HG03378 (cell line): ENCODE data around the gene MCF2L.

ENCODE experiments used
- ATAC-seq: cut with Tn5 transposase; IDR thresholded peaks from one replicate; pipeline ENCODE4 v1.9.1; 2021; ENCODE audit warnings: mild to moderate bottlenecking, moderate library complexity; ENCODE audit not compliant: unreplicated experiment

Gene MCF2L

DNA sequence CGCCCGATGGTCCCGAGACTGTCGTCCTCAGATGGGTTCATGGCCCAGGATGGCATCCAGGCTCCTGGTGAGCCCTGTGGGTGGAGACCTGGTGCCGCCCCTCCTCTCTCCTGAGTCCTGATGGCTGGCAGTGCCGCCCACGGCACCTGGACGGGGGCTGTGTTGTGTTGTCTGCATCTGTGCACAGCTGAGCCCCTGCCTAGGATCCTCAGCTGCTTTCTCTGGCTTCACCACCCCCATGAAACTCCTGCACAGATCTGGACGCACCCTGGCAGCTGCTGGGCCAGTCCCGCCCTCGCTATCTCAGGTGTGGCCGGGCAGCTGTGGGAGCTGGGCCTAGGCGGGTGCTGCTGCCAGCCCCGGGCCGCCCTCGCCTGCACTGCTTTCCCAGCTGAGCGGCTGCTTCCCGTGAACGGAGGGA lies 27.7 kb downstream of the MCF2L start:
- ATAC-seq, result no peak

DNA sequence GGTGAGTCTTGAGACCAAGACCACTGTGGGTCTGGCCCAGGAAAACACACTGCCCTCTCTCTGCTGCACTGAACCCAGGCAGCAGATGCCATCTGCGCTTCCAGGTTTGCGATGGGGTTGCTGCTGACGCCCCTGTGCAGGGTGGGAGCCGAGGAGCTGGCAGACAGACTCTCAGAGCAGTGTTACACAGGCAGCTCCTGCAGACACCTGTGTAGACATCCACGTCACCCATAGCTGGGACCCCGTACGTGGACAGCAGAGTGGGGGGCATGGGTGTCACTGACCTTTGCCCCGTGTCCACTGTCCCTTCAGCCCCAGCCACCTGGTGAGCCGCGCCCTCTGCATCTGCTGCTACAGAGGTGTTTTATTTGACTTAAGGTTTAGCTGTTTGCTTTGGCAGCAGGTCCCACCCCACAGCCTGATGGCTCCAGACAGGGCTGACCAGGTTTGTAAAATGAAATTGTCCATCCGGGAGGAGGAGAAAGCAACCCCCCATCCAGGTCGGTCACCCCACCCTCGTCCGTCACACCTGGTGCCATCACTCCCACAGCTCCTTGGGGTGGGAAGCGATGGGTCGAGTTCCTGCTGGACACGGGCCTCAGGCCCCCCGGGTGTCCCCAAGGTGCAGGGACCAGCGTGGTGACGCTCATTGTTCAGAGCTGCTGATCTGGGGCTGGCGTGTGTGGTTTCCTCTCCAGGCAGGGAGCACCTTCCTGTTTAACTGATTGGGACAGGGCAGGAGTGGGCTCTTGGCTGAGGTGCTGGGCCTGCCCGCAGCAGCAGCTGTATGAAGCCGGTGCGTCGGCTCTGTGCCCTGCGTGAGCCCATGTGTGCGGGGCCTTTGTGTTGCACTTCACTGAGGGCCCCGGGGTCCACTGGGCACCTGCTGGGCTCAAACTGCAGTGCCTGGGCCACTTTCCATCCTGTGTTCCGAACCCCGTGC lies 28.4 kb downstream of the MCF2L start:
- no peak for ATAC-seq

DNA sequence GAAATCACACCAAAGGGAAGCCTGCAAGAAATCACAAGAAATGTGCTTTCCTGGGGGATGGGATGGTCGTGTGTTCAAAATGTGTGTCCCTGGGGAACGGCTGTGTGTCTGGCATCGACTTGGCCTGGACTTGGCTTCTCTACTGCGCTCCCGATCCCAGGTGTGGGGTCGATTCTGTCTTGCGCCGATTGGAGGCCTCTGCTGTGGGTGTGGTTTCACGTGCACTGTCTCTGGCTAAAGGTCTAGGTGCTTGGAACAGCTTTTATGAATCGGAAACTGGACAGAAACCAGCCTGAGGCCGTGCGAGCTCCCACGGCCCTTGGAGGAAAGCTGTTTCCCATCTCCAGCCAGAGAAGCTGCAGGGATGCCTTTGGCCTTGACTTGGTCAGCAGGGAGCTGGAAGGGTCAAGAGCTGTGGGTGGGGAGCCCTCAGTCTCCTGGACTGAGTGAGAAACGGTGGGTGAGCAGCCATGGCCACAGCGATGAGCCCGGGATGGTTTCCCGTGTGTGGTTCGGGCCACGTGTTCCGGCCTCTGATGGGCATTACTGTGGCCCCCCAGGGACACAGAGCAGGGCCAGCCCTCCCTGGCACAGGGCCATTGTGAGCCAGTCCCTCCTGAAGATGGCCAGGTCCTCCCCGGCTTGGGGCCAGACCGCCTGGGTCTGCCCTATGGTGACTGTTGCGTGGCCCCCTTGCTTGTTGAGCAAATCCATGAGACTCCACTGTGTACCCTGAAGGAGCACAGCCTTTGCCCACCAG lies 29.7 kb downstream of the MCF2L start:
- no peak for ATAC-seq

DNA sequence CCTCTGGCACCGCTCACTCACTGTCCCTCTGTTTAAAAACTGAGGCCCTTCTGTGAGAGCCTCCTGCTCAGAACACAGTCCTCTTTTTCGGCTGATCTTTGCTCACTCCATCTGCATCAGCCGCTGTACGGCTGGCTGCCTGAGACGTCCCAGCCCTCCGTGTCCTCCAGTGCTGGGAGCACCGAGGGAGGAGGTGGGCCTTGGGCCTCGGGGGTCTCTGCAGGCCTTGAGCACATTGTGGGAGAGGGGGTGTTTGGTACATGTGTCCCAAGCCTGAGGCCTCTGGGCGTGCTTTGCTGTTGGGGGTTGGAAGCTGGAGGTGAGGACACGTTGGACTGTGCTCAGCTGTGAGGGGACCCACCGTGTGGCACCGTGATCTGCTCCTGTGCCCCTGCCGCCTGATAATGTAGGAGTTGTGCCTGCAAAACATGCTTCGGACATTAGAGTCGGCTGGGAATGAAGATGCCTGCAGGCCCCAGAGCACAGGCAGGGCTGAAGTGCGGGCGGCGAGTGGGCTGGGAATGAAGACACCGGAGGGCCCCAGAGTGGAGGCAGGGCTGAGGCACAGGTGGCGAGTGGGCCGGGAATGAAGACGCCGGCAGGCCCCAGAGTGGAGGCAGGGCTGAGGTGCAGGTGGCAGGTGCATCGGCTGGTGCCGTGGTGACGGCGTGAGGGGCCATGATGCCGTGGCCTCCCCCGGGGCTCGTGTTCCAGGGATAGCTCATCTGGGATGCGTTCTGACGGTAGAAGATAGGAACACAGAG lies 30.6 kb downstream of the MCF2L start:
- no peak for ATAC-seq

DNA sequence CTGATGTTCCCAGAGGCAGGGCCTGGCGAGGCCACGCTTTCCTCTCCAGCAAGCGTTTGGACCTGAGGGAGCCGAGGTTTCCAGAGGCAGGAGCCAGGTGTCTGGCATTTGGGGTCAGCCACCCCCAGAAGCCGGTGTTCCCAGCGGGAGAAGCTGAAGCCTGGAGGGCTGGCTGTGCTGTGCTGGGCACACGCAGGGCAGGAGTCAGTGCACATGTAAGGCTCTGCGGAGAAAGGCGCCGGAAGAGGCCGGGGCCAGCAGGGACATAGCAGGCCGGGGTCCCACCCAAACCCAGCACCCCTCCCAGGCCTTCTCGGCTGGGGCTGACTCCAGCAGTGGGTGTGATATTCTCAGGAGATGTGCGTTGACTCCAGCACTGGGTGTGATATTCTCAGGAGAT lies 31.6 kb downstream of the MCF2L start:
- ATAC-seq, result no peak

DNA sequence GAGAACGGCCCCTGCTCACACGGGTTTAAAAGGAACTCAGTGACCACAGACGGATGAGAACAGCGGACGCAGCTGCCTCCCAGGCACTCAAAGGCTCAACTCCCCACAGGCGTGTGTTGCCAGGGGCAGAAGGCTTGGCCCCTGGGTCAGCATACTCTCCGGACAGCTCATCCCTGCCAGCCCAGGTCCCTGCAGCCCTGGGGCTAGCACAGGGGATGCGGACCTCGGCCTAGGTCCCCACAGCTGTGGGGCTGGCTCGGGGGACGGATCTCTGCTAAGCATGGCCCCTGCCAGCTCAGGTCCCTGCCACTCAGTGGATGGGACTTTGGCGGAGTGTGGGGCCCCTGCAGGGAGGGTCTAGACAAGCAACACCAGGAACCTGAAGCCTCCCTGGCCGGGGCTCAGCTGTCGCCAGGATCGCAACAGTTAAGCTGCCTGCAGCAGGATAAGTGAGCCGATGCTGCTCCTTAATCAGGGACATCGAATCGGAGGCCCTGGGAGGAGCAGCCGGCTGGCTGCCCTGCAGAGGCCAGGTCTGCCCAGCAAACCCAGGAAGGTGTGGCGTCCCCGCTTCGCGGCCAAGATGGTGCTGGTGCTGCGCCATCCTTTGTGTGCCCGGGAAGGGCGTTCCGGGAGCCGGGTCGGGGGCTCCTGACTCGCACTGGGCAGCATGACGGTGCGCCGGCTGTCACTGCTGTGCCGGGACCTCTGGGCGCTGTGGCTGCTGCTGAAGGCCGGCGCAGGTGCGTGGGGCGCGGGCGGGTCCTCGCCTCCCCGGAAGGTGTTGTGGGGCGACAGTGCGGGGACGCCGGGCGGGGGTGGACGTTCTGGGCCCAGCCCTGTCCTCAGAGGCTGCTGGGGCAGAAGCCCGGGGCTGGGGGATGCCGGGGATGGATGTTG lies 32.5 kb downstream of the MCF2L start:
- ATAC-seq, result no peak

DNA sequence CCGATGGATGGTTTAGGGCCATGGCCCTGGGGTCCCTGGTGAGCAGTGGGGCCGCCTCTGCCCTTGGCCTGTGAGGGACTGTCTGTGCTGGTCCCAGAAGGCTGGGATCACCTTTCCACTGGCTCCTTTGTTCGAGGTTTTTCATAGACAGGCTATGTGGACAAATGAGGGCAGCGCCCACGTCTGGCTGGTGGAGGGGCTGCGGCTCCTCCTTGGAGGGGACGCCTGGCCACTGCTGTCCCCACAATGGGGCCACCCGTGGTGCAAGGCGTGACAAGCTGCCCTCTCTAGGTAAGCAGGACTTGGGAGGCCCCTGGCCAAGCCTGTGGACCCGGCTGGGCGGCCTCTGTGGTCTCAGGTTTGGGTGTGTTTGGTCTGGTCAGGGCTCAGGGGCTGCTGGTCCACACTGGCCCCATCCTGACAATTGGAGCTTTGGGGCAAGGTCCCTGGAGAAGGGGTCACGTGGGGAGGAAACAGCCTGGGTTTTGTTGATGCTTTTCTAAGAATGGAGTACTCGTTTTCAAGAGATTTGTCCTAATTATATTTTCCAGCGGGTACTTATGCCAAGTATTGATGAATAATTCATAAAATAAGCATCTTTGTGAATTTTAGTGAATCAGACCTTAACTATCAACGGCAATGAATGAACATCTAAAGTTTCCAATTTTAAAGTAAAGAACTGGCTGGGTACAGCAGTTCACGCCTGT lies 33.3 kb downstream of the MCF2L start:
- no peak for ATAC-seq

DNA sequence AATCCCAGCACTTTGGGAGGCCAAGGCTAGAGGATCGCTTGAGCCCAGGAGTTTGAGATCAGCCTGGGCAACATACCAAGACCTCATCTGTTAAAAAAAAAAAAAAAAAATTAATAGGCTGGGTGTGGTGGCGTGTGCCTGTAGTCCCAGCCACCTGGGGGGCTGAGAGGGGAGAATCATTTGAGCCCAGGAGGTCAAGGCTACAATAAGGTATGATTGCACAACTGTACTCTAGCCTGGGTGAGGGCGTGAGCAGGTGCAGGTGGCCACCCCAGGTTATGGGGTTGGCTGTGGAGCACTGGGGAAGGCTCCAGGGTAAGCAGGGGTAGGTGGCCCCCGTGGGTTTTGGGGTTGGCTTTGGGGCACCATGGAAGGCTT lies 33.9 kb downstream of the MCF2L start:
- ATAC-seq, result no peak

DNA sequence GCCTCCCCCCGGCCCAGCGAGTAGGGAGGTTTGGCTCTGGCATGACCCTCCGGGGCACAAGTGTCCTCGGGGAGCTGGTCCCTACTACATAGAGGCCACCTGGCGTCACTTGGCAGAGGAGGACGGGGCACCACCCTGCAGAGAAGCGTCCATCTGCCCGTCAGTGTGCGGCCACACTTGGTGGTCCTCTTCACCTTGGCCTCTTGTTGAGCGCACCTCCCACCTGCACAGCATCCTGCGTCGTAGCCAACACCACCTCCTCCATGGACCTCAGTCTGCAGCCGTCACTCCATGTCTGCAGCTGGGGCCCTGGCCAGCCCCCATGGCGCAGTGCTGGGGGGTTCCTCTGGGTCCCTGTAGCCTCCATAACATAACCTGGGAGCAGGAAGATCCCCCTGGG lies 35.1 kb downstream of the MCF2L start:
- no peak for ATAC-seq

DNA sequence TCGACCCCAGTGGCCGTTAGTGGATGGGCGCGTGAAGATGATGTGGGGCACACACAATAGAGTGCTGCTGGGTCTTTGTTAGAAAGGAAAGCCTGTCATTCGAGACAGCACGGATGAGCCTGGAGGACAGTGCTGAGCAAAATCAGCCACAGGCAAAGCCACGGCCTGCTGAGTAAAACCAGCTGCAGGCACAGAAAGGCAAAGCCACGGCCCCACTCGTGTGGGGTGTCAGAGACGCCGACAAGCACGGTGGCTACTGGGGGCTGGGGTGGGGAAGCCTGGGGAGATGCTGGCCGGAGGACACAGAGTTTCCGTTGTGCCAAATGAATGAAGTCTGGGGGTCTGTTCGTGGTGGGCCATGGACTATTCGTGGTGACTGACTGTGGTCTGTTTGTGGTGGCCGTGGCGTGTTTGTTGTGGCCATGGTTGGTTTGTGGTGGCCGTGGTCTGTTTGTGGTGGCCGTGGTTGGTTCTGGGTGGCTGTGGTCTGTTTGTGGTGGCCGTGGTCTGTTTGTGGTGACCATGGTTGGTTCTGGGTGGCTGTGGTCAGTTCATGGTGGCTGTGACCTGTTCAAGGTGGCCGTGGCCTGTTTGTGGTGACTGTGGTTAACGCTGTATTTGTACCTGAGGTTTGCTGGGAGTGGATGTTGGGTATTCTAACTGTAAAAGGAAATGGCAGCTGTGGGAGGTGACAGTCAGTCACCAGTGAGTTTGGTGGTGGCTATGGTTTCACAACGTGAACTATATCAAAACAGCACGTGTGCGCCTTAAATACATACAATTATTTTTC lies 36.3 kb downstream of the MCF2L start:
- ATAC-seq, result no peak

DNA sequence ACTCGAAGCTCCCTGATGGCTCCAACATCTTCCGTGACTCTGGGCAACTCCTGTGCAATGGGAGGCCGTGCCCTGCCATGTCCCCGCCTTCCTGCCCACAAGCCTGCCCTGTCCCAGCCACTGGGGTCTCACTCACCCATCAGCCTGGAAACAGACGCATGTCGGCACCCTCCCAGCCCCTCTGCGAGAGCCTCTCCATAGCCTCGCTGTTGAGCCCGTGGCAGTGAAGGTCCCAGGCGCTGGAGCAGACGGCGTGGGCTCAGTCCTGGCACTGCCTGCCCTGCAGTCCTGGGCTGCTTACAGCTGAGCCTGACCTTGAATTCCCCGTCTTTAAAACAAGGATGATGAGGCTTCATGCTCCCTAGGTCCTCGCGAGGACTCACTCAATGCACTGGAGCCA lies 37.0 kb downstream of the MCF2L start:
- no peak for ATAC-seq

DNA sequence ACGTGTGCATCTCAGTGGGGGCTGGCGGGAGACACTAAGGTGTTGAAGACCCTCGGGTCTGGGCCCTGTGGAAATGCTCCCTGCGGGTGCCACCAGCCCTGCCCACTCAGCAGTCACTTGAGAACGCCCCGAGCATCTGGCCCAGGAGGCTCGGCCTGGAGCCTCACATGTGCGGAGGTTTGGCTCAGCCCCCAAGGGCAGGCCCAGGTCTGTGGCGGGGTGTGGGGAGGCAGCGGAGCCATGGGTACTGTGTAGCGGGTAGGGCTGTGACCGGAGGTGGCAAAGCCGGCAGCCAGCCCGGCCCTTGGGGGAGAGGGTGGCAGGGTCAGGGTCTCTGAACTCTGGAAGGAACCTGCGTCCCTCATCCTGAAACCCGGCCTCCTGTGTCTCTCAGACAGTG lies 37.6 kb downstream of the MCF2L start:
- ATAC-seq, result no peak

DNA sequence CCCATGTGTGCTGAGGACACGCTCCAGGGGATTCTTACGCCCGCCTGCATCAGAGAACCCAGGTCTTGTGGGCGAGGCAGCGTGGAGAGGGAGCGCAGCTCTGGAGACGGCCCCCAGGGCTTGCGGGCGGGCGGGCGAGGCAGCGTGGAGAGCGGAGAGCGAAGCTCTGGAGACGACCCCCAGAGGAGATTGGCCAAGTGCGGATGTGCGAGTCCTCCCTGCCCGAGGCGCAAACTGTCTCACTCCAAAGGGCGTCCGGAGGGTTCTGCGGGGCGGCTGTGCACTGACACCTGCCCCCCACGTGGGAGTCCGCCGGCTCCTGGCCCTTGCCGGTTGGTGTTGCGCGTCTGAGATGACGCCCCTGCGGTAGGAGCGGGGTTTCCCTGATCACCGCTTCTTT lies 39.8 kb downstream of the MCF2L start:
- ATAC-seq, result no peak

DNA sequence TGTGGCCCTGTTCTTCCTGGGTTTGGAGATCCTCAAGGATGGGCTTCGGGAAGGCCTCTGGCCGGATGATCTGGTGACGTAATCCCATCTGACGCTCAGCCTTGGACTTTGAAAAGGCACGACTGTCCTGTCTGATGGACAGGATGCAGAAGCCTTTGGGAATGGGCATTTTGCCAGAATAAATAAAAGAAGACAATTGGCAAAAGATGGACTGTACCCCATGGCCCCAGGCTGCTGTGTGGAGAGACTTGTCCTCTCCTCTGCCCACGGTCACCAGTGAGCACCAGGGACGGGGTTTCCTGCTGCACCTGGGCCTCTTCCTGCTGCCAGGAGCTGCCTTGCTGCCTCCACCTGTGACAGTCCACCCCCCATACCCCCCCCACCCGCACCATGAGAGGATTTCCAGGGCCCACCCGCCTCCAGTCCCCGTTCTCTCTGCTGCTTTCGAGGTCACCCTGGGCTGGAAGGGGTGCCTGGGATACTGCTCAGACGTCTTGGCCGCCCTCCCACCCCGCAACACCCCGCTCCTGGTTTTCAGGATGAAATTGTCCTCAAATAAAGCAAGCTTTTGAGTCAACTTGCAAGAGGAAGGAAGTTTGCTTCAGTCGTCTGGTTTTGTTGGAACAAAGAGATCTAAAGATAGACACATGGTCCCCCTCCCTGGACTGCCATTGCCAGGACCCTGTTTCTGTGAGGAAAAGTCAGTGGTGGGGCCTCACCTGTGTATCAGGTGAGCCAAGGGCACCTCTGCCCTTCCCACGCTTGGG lies 40.9 kb downstream of the MCF2L start:
- ATAC-seq, result no peak

DNA sequence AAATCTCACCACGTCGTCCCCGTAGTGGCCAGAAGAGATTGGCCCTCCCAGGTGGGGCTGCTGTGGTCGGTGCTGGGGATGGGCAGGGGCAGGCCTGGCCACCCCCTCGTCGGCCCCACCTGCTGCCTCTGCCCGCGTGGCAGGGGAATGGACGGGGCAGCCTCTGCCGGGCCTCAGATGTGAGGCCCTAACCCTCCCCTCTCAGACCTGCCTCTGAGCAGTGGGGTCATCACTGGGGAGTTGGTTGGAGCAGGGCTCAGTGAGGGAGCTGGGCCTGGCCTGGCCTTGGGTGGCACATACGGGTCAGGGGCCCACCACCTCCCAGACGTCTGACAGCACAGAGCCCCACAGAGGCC lies 41.5 kb downstream of the MCF2L start:
- ATAC-seq, result no peak

DNA sequence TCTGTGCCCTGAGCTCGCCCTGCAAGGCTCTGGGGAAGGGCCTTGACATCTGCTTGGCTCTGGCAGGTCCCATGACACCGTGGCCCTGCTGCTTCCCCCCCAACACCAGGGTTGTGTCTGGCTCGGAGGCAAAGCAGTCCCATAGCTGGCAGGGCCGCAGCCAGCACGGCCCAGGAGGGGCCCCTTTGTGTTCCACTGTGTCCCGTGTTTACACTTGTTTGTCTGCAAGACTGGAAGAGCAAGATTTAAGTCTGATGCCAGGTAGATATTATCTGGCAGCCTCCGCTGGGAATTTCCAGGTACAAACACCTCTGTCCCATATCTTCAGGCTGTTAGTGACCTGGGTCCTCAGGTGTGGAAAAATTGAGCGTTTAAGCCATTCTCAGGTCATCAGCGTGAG lies 44.3 kb downstream of the MCF2L start:
- no peak for ATAC-seq

DNA sequence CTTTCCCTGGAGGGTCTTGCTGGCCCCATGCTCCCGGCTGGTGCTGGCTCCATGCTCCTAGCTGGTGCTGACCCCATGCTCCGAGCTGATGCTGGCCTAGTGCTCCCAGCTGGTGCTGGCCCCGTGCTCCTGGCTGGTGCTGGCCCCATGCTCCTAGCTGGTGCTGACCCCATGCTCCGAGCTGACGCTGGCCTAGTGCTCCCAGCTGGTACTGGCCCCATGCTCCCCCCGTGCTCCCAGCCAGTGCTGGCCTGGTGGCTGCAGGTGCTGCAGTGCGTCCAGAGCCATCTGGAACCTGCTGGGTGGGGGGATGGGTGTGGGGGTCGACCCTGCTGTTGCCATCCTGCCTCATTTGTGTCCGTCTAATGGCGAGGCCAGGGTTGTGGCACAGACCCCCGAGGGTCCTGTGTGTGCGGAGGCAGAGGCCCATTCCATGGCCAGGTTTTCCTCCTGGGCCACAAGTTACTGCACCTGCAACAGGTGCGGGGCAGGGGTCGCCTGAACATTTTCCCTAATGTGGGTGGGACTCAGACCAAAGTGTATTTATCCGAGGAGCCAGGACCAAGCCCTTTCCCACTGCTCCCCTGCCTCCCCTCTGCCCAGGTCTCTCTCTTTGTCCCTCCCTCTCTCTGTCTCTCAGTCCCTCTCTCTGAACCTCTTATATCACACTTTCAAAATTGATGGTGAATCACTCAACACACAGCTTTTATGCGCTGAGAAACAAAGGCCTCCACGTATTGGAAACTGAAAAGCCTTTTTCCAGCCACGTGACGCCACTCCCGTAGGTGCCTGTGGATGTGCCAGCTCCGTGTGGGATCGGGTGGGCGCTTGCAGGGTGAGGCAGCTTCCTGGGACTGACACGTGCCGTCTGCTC lies 45.1 kb downstream of the MCF2L start:
- ATAC-seq, result no peak
